Measurements from ENCODE around the gene CUL4A. TPM values are rescaled to one million over a fixed set of nuclear protein-coding genes. Genes with fewer than 3 reads are reported as not detected.

CUL4A gene
- total RNA-seq = 67.3 and 88.1 TPM in 2 replicates

GRCh38 chr13:113209336-113209758 lies at the start of gene CUL4A:
Gene CUL4A (plus strand): TSS chr13:113209613. CDS start chr13:113209628, 15 bp downstream.

GRCh38 chr13:113208421-113209335 lies 735 bp upstream of the CUL4A start, which contains the start of gene PCID2:
Gene PCID2 (minus strand): TSS chr13:113208669. CDS start chr13:113208634, 35 bp downstream.

DNA sequence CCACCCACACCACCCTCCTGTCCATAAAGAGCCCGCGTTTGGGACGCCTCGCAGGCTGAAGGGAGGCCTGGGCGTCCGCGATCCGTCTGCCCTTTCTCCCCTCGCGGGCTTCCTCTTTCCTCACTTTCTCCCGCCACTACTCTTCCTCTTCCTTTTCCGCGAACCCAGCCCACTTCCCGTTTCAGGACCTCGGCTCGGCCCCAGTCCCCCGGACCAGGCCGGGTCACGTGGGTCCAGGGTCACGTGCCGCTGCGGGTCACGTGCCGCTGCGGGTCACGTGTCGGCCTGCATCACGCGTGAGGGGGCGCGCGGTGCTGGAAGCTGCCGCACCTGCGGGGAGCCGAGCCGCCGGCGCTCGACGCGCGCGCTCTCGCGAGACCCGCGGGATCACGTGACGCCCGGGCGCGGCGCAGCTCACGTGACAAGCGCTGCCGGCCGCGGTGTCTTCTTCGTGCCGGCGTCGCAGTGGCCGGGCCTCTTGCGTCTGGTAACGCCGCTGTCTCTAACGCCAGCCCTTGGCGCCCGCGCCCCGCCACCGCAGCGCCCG lies 87.5 kb downstream of the CUL4A start, which contains the start of gene LAMP1:
Gene LAMP1, plus strand, starts transcription at position 417 of the 547 bp plus-strand sequence. CDS start 196 bp downstream, outside the sequence.

Other genes with a start within 250 kb of the CUL4A start
- gene MCF2L, start 240.4 kb upstream of the CUL4A start, total RNA-seq = 5.2 and 5.8 TPM in 2 replicates
- not detected in 2 replicates for gene F7, start 103.8 kb upstream of the CUL4A start, total RNA-seq
- gene F10, start 86.8 kb upstream of the CUL4A start, total RNA-seq = 7.2 and 13.0 TPM in 2 replicates
- gene PROZ, start 51.0 kb upstream of the CUL4A start, total RNA-seq = not detected in 2 replicates
- 43.6 and 62.5 TPM in 2 replicates for gene PCID2, start 944 bp upstream of the CUL4A start, total RNA-seq
- gene LAMP1, start 87.6 kb downstream of the CUL4A start, total RNA-seq = 249 and 313 TPM in 2 replicates
- not detected in 2 replicates for gene GRTP1, start 154.5 kb downstream of the CUL4A start, total RNA-seq
- 0.18 and 2.1 TPM in 2 replicates for gene ADPRHL1, start 243.9 kb downstream of the CUL4A start, total RNA-seq